ENCODE results near the gene LIPG.

Gene LIPG

DNA sequence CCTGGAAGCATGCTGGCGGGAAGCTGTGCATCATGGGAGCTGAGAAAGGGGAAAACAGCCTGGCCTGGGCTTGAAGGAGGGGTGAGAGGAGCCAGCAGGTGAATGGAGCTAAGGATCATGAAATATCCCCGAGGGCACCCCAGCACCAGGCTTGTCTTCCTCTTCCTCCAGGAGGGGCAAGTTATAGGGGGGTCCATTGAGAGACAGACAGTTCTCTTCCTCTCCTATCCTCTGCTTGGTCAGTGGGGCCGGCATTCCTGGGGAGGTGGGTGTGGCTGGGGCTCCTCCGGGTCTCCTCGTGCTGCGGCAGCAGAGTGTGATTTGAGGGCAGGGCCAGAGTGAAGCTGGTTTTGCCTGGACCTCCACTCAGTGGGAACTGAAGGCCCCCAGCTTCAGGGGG, 78.9 kb downstream of the LIPG start:
- DNase-seq: no peak

- no peak for DNase-seq
Observed at GRCh38 chr18:49645196-49645595, 83.3 kb downstream of the LIPG start.

DNA sequence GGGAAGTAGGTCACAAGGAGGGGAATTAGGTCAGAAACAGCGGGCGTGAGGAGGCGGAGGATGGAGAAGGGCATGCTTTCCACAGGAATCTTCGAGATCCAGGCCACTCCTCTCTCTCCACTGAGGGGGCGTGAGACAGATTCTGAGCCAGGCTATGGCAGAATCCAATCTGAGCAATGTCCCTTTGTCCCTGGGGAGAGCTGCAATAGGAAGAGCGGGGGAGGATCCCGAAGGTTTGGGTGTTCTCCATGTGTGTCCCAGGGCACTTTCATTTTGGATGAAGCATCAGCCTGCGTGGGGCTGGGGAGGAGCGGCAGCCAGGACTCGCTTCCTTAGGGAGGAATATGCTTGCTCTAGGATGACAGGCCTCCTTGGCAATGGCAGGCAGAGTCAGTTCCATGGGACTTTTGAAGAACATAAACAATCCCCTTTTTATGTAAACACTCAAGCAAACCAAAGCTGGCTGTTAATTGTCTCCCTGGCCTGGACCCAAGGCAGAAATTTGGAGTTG, 84.0 kb downstream of the LIPG start:
- peak; percentile 51 for DNase-seq

DNA sequence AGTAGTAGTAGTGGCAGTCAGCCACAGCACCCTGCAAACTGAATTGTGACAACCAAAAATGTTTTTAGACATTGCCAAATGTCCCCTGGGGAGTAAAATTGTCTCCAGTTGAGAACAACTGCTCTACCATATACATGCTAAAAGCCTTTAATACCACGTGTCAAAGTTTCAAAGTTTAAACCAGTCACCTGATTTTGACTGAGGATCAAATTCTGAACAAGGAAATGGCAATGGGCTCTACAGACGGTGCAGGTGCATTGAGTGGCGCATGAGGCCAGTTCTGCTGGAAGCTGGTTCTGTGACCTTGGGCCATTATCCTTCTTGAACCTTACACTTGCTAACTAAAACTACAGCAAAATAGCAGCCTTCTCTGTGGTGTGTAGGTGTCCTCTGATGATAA, 85.0 kb downstream of the LIPG start:
- no peak for DNase-seq

DNA sequence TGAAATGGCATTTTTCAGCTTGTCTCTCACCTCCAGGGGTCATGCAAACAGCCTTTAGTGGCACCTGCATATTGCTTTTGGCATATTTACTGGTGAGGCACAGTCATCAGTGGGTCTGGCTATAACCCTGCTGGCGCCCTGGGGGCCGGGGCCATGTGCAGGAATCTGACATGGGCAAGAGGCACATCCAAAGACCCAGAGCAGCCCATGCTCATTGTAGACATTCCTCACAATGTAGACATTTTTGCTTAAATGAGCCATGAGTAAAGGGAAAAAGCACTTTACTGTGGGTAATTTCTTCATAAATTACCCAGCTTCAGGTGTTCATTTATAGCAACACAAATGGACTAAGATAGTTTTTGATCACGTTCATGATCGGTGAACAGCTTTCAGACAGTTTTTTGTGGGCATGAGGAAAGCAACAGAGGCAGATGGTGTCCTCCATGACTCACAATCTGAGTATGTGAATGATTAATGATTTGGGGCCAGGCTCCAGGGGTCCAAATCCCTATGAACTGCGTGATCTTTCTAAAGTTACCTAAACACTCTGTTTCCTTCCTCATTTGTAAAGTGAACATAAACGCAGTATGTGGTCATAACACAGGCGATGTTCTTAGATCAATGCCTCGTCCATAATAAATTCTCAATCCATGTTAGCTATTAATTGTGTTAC, 85.8 kb downstream of the LIPG start:
- DNase-seq: no peak

DNA sequence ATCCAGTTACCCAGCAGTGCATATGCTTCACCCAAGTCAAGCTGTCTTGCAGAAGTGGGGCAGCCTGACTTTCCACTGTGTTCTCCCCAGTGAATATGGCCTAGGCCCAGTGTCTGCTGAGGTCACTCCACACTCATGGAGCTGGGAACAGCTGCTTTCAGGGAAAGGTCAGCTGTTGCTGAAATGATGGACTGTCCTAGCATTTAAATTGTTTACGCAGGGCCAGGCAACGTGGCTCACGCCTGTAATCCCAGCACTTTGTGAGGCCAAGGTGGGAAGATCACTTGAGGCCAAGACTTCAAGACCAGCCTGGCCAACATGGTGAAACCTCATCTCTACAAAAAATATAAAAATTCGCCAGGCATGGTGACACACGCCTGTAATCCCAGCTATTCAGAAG, 86.5 kb downstream of the LIPG start:
- DNase-seq: no peak

Measured in left hindlimb (tissue), 1 donor.